Gastroesophageal sphincter (tissue), 4 donors: Measurements from ENCODE around the gene PPM1A. TPM values are rescaled to one million over a fixed set of nuclear protein-coding genes. Genes with fewer than 3 reads are reported as not detected.
A peak's percentile ranks its signal among the peaks of the same experiment; 100 is the strongest.

Experiments used
- ATAC-seq: fragments of 150-250 bp; one replicate; pipeline ENCODE4 v1.9.1; 2016; ENCODE audit warnings: mild to moderate bottlenecking, moderate library complexity
- H3K27ac ChIP-seq, 4 donors: fragments of 200-600 bp; sonication (generic) in 3 of 4; 1 replicate in 3 of 4; 2 replicates in 1 of 4; pipeline ENCODE4 v1.5.1; 2016 to 2019
- H3K27me3 ChIP-seq: fragments of 200-600 bp; sonication (generic); one replicate; pipeline ENCODE4 v1.5.1; 2019
- H3K36me3 ChIP-seq, 2 donors: fragments of 200-600 bp; sonication (generic); one replicate each; pipeline ENCODE4 v1.5.1; 2019; ENCODE audit warnings: control low read depth in 1 of 2
- H3K4me1 ChIP-seq, 3 donors: fragments of 200-600 bp; sonication (generic); 1 replicate in 2 of 3; 2 replicates in 1 of 3; pipeline ENCODE4 v1.5.1; 2016 to 2019; ENCODE audit warnings: control low read depth in 2 of 3
- H3K4me3 ChIP-seq, 2 donors: fragments of 200-600 bp; sonication (generic); one replicate each; pipeline ENCODE4 v1.5.1; 2019; ENCODE audit warnings: mild to moderate bottlenecking in 1 of 2, moderate library complexity in 1 of 2
- H3K9me3 ChIP-seq, 3 donors: fragments of 200-600 bp; sonication (generic); one replicate each; pipeline ENCODE4 v1.5.1; 2017 to 2019; ENCODE audit warnings: control low read depth in 2 of 3
- EP300 ChIP-seq: sonication (generic); formaldehyde crosslinking; IDR thresholded peaks from one replicate; pipeline ENCODE4 v1.6.1; 2017; ENCODE audit warnings: antibody characterized with exemption, mild to moderate bottlenecking
- POLR2A ChIP-seq, 2 donors: fragments of 450-650 bp; IDR thresholded peaks; one replicate each; pipeline ENCODE4 v1.6.1; 2017; ENCODE audit warnings: antibody characterized with exemption in 2 of 2, mild to moderate bottlenecking in 2 of 2, moderate library complexity in 1 of 2
- POLR2AphosphoS5 ChIP-seq: sonication (generic); formaldehyde crosslinking; IDR thresholded peaks from one replicate; pipeline ENCODE4 v1.6.1; 2017; ENCODE audit warnings: antibody characterized with exemption
- WGBS, 2 donors: methylation state at CpG; one replicate each; pipeline ENCODE4 v1.1.5; 2018; ENCODE audit warnings: low coverage in 1 of 2; 5-methylcytosine and 5-hydroxymethylcytosine counted together
- total RNA-seq, 4 donors: library from RNA; depleted of rRNA; stranded (reverse); fragments of >200 nt; gene quantifications; one replicate each; pipeline ENCODE4 v1.1.0, GENCODE V29; 2016
- TF ChIP-seq, protein P1 (sequence below), 4 experiments: fragments of 200-600 bp in 2 of 4; fragments of 450-650 bp in 2 of 4; sonication (generic) in 1 of 4; IDR thresholded peaks; one replicate each; pipeline ENCODE4 v1.5.1; 2017 to 2019; ENCODE audit warnings: antibody characterized with exemption in 4 of 4, mild to moderate bottlenecking in 2 of 4, moderate library complexity in 2 of 4

Gene PPM1A
- total RNA-seq, 4 donors from 2014 or later: 57.1 to 82.2 (median 70.0) TPM

- no peaks in the 10 kb centered on the region for H3K27me3 ChIP-seq
- peaks cover 3 to 73% (median 12%) of the 10 kb centered on the region in 3 donors for H3K4me1 ChIP-seq
- ATAC-seq: no peak
- no peak overlapping the region for H3K27ac ChIP-seq
- TF ChIP-seq POLR2A (IDR thresholded peaks at IDR 0.05): no peak
- WGBS, 2 donors: 73 to 79% methylated on average over 1 of the region's 1 CpG
- peak overlapping the region; percentile 89 to 94 for H3K4me3 ChIP-seq
- no peaks in the 10 kb centered on the region for H3K9me3 ChIP-seq
- H3K36me3 ChIP-seq: no peaks in the 10 kb centered on the region
Measured at GRCh38 chr14:60251877-60252276, 2.9 kb downstream of the PPM1A start.

GRCh38 chr14:60252630-60253029, 3.6 kb downstream of the PPM1A start:
- H3K36me3 ChIP-seq: no peaks in the 10 kb centered on the region
- ATAC-seq: no peak
- 68 to 70% methylated on average over 2 of the region's 2 CpGs for WGBS, 2 donors
- peaks cover 3 to 73% (median 12%) of the 10 kb centered on the region in 3 donors for H3K4me1 ChIP-seq
- no peak overlapping the region for H3K27ac ChIP-seq
- no peaks in the 10 kb centered on the region for H3K27me3 ChIP-seq
- H3K4me3 ChIP-seq: no peak overlapping the region
- no peaks in the 10 kb centered on the region for H3K9me3 ChIP-seq
- TF ChIP-seq EP300: no peak
- TF ChIP-seq, protein P1, sequence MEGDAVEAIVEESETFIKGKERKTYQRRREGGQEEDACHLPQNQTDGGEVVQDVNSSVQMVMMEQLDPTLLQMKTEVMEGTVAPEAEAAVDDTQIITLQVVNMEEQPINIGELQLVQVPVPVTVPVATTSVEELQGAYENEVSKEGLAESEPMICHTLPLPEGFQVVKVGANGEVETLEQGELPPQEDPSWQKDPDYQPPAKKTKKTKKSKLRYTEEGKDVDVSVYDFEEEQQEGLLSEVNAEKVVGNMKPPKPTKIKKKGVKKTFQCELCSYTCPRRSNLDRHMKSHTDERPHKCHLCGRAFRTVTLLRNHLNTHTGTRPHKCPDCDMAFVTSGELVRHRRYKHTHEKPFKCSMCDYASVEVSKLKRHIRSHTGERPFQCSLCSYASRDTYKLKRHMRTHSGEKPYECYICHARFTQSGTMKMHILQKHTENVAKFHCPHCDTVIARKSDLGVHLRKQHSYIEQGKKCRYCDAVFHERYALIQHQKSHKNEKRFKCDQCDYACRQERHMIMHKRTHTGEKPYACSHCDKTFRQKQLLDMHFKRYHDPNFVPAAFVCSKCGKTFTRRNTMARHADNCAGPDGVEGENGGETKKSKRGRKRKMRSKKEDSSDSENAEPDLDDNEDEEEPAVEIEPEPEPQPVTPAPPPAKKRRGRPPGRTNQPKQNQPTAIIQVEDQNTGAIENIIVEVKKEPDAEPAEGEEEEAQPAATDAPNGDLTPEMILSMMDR (IDR thresholded peaks at IDR 0.05): no peak
- TF ChIP-seq POLR2A (IDR thresholded peaks at IDR 0.05): no peak
- TF ChIP-seq POLR2AphosphoS5: no peak

- ATAC-seq: no peak
- Histone ChIP-seq H3K27ac (no peak overlapping the region), H3K27me3 (no peaks in the 10 kb centered on the region), H3K4me3 (no peak overlapping the region), H3K4me1 (peaks cover 3 to 80% (median 12%) of the 10 kb centered on the region in 3 donors), H3K36me3 (no peaks in the 10 kb centered on the region), H3K9me3 (no peaks in the 10 kb centered on the region)
- WGBS, 2 donors: 74 to 96% methylated on average over 3 of the region's 3 CpGs
- no peak for TF ChIP-seq EP300
- no peak for TF ChIP-seq POLR2A (IDR thresholded peaks at IDR 0.05)
- TF ChIP-seq, protein P1 (IDR thresholded peaks at IDR 0.05): no peak
- TF ChIP-seq POLR2AphosphoS5: no peak
Measured at GRCh38 chr14:60253649-60254048, 4.6 kb downstream of the PPM1A start.

DNA sequence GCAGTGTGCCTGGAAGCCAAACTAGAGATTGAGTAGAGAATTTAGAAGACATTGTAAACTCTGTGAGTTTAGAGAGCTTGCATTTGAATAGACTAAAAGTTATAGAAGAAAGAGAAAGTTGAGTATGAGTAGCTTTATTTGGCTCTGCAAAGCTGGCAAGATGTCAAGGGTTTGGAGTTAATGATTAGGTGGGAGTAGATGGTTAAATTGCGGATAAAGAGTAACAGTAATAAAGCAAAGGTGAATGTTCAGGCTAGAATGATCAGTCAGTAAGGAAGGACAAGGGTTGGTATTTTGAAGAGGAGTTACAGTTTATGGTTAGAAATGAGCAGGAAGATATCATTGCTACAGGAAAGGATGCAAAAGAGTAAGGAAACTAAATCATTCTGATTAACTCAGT, 5.2 kb downstream of the PPM1A start:
- Histone ChIP-seq H3K4me1 (peaks cover 3 to 84% (median 12%) of the 10 kb centered on the region in 3 donors), H3K4me3 (no peak overlapping the region), H3K36me3 (no peaks in the 10 kb centered on the region), H3K27me3 (no peaks in the 10 kb centered on the region), H3K9me3 (no peaks in the 10 kb centered on the region), H3K27ac (no peak overlapping the region)
- TF ChIP-seq POLR2A (IDR thresholded peaks at IDR 0.05) (no peak), POLR2AphosphoS5 (no peak), EP300 (no peak)
- TF ChIP-seq, protein P1 (IDR thresholded peaks at IDR 0.05): no peak
- no peak for ATAC-seq
- WGBS, 2 donors: 33 to 54% methylated on average over 1 of the region's 1 CpG

DNA sequence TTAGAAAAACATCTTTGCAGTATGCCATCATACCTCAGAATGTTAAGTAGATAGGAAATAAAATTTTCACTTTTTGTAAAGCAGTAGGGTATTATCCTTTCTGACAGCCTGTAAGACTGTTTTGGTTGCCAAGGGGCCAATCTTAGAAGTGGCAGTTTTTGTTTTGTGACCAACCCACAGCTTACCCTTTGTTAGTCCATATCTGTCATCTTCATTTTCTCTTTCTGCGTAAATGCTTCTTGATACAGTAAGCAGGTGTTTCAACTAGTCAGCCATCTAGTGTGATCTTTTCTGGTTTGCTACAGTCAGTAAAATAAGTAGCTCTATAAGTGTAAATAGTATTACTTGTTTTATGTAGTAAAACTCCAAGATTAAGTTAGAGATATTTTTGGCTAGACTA, 8.8 kb downstream of the PPM1A start:
- Histone ChIP-seq H3K9me3 (no peaks in the 10 kb centered on the region), H3K4me3 (no peak overlapping the region), H3K36me3 (no peaks in the 10 kb centered on the region), H3K27me3 (no peaks in the 10 kb centered on the region), H3K4me1 (peaks cover 0 to 90% (median 0%) of the 10 kb centered on the region in 3 donors), H3K27ac (no peak overlapping the region)
- 77 to 88% methylated on average over 1 of the region's 1 CpG for WGBS, 2 donors
- ATAC-seq: no peak
- no peak for TF ChIP-seq EP300
- TF ChIP-seq POLR2AphosphoS5: no peak
- TF ChIP-seq, protein P1 (IDR thresholded peaks at IDR 0.05): no peak
- TF ChIP-seq POLR2A (IDR thresholded peaks at IDR 0.05): no peak
